H9 (cell line): Measurements from ENCODE around the gene NCBP1. TPM values are rescaled to one million over a fixed set of nuclear protein-coding genes. Genes with fewer than 3 reads are reported as not detected.

Source experiments
- DNase-seq: peaks from one replicate; pipeline ENCODE4 v3.0.0-alpha.2; 2017
- H2AFZ ChIP-seq: one replicate; pipeline ENCODE4 v1.6.1; 2013; ENCODE audit warnings: mild to moderate bottlenecking, low read length, control low read depth, moderate library complexity
- H2AK5ac ChIP-seq: 2 replicates; pipeline ENCODE4 v1.6.1; 2013; ENCODE audit warnings: low read length, control low read depth, mixed read lengths; ENCODE audit not compliant: insufficient read length
- H2BK120ac ChIP-seq: one replicate; pipeline ENCODE4 v1.6.1; 2013; ENCODE audit warnings: low read depth, mild to moderate bottlenecking, low read length, control low read depth, inconsistent platforms; ENCODE audit not compliant: poor library complexity, severe bottlenecking
- H2BK12ac ChIP-seq: 2 replicates; pipeline ENCODE4 v1.6.1; 2013; ENCODE audit warnings: low read length, control low read depth, mixed read lengths, low read depth; ENCODE audit not compliant: insufficient read length
- H2BK15ac ChIP-seq: 2 replicates; pipeline ENCODE4 v1.6.1; 2013; ENCODE audit warnings: low read depth, low read length, control low read depth
- H2BK20ac ChIP-seq: one replicate; pipeline ENCODE4 v1.6.1; 2013; ENCODE audit warnings: low read depth, mild to moderate bottlenecking, low read length, control low read depth, inconsistent platforms; ENCODE audit not compliant: poor library complexity, severe bottlenecking
- H2BK5ac ChIP-seq: 2 replicates; pipeline ENCODE4 v1.6.1; 2013; ENCODE audit warnings: low read length, control low read depth, mixed read lengths; ENCODE audit not compliant: insufficient read length
- H3K14ac ChIP-seq: 2 replicates; pipeline ENCODE4 v1.6.1; 2013; ENCODE audit warnings: low read length, control low read depth; ENCODE audit not compliant: insufficient read depth
- H3K18ac ChIP-seq: 2 replicates; pipeline ENCODE4 v1.6.1; 2013; ENCODE audit warnings: low read depth, mild to moderate bottlenecking, mixed read lengths, low read length, control low read depth; ENCODE audit not compliant: insufficient read length
- H3K23ac ChIP-seq: 2 replicates; pipeline ENCODE4 v1.6.1; 2013; ENCODE audit warnings: low read length, control low read depth, mixed read lengths, low read depth; ENCODE audit not compliant: insufficient read length
- H3K23me2 ChIP-seq: 2 replicates; pipeline ENCODE4 v1.6.1; 2013; ENCODE audit warnings: low read depth, mild to moderate bottlenecking, mixed read lengths, low read length, control low read depth; ENCODE audit not compliant: insufficient read length, poor library complexity, severe bottlenecking
- H3K27ac ChIP-seq: 2 replicates; pipeline ENCODE4 v1.5.1; 2013; ENCODE audit warnings: low read length, control low read depth, mixed read lengths, low read depth; ENCODE audit not compliant: insufficient read length
- H3K27me3 ChIP-seq: 2 replicates; pipeline ENCODE4 v1.6.1; 2013; ENCODE audit warnings: low read length, control low read depth, inconsistent platforms; ENCODE audit not compliant: insufficient read depth
- H3K4ac ChIP-seq: 2 replicates; pipeline ENCODE4 v1.6.1; 2013; ENCODE audit warnings: low read depth, mild to moderate bottlenecking, control low read depth, inconsistent platforms, low read length, moderate library complexity
- H3K4me1 ChIP-seq: 2 replicates; pipeline ENCODE4 v1.6.1; 2013; ENCODE audit warnings: low read length, control low read depth, inconsistent platforms; ENCODE audit not compliant: insufficient read depth
- H3K4me2 ChIP-seq: 2 replicates; pipeline ENCODE4 v1.6.1; 2013; ENCODE audit warnings: low read length, control low read depth, mixed read lengths; ENCODE audit not compliant: insufficient read length, insufficient read depth
- H3K56ac ChIP-seq: 2 replicates; pipeline ENCODE4 v1.6.1; 2013; ENCODE audit warnings: low read depth, mild to moderate bottlenecking, mixed read lengths, low read length, control low read depth; ENCODE audit not compliant: insufficient read length
- H3K79me1 ChIP-seq: 2 replicates; pipeline ENCODE4 v1.6.1; 2013; ENCODE audit warnings: low read depth, mild to moderate bottlenecking, moderate library complexity, low read length, control low read depth, inconsistent platforms; ENCODE audit not compliant: insufficient read depth, poor library complexity, severe bottlenecking
- H3K79me2 ChIP-seq: 2 replicates; pipeline ENCODE4 v1.6.1; 2013; ENCODE audit warnings: low read length, control low read depth, inconsistent platforms; ENCODE audit not compliant: insufficient read depth
- H3K9ac ChIP-seq: 2 replicates; pipeline ENCODE4 v1.6.1; 2013; ENCODE audit warnings: low read length, control low read depth, mixed read lengths; ENCODE audit not compliant: insufficient read length; ENCODE audit errors: extremely low read depth
- H3K9me3 ChIP-seq: one replicate; pipeline ENCODE4 v1.6.1; 2013; ENCODE audit warnings: low read depth, low read length, inconsistent platforms; ENCODE audit not compliant: control insufficient read depth
- H3T11ph ChIP-seq: one replicate; pipeline ENCODE4 v1.6.1; 2013; ENCODE audit warnings: mild to moderate bottlenecking, low read length, control low read depth, inconsistent platforms
- H4K20me1 ChIP-seq: one replicate; pipeline ENCODE4 v1.6.1; 2013; ENCODE audit not compliant: control insufficient read depth, insufficient read length, insufficient read depth
- H4K5ac ChIP-seq: 2 replicates; pipeline ENCODE4 v1.6.1; 2013; ENCODE audit warnings: low read depth, mild to moderate bottlenecking, mixed read lengths, low read length, control low read depth; ENCODE audit not compliant: insufficient read length
- H4K8ac ChIP-seq: replicated peaks from 2 replicates; pipeline ENCODE4 v1.6.1; 2013; ENCODE audit warnings: low read length, control low read depth, mixed read lengths, low read depth; ENCODE audit not compliant: insufficient read length
- H4K91ac ChIP-seq: 2 replicates; pipeline ENCODE4 v1.6.1; 2013; ENCODE audit warnings: low read depth, mild to moderate bottlenecking, moderate library complexity, mixed read lengths, low read length, control low read depth; ENCODE audit not compliant: insufficient read length
- H3K27ac Mint-ChIP-seq, 3 experiments: 2 replicates in 2 of 3; 3 replicates in 1 of 3; pipeline ENCODE4 v1.8.0; 2020 to 2021; ENCODE audit warnings: mixed read lengths in 3 of 3, mild to moderate bottlenecking in 1 of 3, moderate library complexity in 1 of 3
- H3K27me3 Mint-ChIP-seq: 2 replicates; pipeline ENCODE4 v1.8.0; 2021; ENCODE audit warnings: low read depth, mild to moderate bottlenecking, moderate library complexity, mixed read lengths
- H3K36me3 Mint-ChIP-seq, 3 experiments: 2 replicates in 2 of 3; 3 replicates in 1 of 3; pipeline ENCODE4 v1.8.0; 2020 to 2021; ENCODE audit warnings: low read depth in 3 of 3, mixed read lengths in 3 of 3; ENCODE audit not compliant: insufficient read depth in 1 of 3
- H3K4me1 Mint-ChIP-seq, 2 experiments: 2 replicates each; pipeline ENCODE4 v1.8.0; 2020; ENCODE audit warnings: mixed read lengths in 2 of 2
- H3K4me3 Mint-ChIP-seq, 2 experiments: 2 replicates in 1 of 2; 3 replicates in 1 of 2; pipeline ENCODE4 v1.8.0; 2020 to 2021; ENCODE audit warnings: mild to moderate bottlenecking in 2 of 2, mixed read lengths in 2 of 2, moderate library complexity in 1 of 2
- H3K9me3 Mint-ChIP-seq, 2 experiments: 2 replicates in 1 of 2; 3 replicates in 1 of 2; pipeline ENCODE4 v1.8.0; 2020; ENCODE audit warnings: mild to moderate bottlenecking in 2 of 2, mixed read lengths in 2 of 2, moderate library complexity in 1 of 2
- WGBS: extraction: QIAGEN DNeasy Blood & Tissue Kit; methylation state at CpG from one replicate; pipeline ENCODE4 v1.1.7; 2013; ENCODE audit warnings: missing lambda C conversion rate, low lambda C conversion rate, mixed read lengths; ENCODE audit not compliant: insufficient read length; ENCODE audit errors: extremely low coverage; 5-methylcytosine and 5-hydroxymethylcytosine counted together
- total RNA-seq: library from RNA; stranded (reverse); gene quantifications from 2 replicates; pipeline ENCODE4 v1.2.1, GENCODE V29; 2021
- TF ChIP-seq, protein P1 (sequence below): fragments of 200-600 bp; sonication (generic); conservative IDR thresholded peaks from 3 replicates; pipeline ENCODE4 v1.8.0; 2021; ENCODE audit warnings: antibody characterized with exemption, mild to moderate bottlenecking

NCBP1 gene
- total RNA-seq, 1 experiment from 2014 or later = 55.7 TPM

DNA sequence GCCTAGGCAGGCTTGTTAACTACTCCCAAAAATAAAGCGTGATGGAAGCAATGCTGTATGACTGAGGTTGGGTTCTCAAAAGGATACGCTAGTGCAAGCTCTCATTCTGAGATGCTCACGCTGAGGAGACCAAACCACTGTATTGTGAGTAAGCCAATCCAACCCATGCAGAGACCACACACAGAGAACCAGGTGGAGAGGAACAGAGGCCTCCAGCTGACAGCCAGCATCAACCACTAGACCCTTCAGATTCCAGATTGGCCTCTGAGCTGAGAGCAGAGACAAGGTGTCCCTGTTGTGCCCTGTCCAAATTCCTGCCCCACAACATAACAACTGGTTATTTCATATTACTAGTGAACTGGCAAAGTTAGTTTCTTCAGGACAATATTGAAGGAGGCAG, 5.0 kb upstream of the NCBP1 start:
- no peak overlapping the region for H2BK20ac ChIP-seq
- H2AK5ac ChIP-seq = no peak overlapping the region
- TF ChIP-seq, protein P1, sequence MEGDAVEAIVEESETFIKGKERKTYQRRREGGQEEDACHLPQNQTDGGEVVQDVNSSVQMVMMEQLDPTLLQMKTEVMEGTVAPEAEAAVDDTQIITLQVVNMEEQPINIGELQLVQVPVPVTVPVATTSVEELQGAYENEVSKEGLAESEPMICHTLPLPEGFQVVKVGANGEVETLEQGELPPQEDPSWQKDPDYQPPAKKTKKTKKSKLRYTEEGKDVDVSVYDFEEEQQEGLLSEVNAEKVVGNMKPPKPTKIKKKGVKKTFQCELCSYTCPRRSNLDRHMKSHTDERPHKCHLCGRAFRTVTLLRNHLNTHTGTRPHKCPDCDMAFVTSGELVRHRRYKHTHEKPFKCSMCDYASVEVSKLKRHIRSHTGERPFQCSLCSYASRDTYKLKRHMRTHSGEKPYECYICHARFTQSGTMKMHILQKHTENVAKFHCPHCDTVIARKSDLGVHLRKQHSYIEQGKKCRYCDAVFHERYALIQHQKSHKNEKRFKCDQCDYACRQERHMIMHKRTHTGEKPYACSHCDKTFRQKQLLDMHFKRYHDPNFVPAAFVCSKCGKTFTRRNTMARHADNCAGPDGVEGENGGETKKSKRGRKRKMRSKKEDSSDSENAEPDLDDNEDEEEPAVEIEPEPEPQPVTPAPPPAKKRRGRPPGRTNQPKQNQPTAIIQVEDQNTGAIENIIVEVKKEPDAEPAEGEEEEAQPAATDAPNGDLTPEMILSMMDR = no peak
- H2BK12ac ChIP-seq = no peak overlapping the region
- no peak overlapping the region for H2BK5ac ChIP-seq
- H3K56ac ChIP-seq = no peak overlapping the region
- no peaks in the 10 kb centered on the region for H3K9me3 ChIP-seq
- no peak overlapping the region for H3K18ac ChIP-seq
- peaks cover 14% of the 10 kb centered on the region; the same call in 1 of the 2 replicates for H3K79me2 ChIP-seq
- no peak overlapping the region for H3T11ph ChIP-seq
- H3K23me2 ChIP-seq = peaks cover 6% of the 10 kb centered on the region
- H3K27me3 ChIP-seq = no peaks in the 10 kb centered on the region
- no peak overlapping the region for H3K23ac ChIP-seq
- no peak overlapping the region for H3K14ac ChIP-seq
- no peak overlapping the region for H2BK15ac ChIP-seq
- H3K79me1 ChIP-seq = peaks cover 8% of the 10 kb centered on the region
- no peaks in the 10 kb centered on the region for H3K27me3 Mint-ChIP-seq
- no peak overlapping the region for H4K5ac ChIP-seq
- H3K4me1 Mint-ChIP-seq = peaks cover 13 to 22% of the 10 kb centered on the region in 2 experiments
- no peak overlapping the region; a peak in 1 of 5 replicates for H3K4me3 Mint-ChIP-seq
- 0 out of 2 replicates have a peak, but pooled peaks cover 6% of the 10 kb centered on the region for H3K4me1 ChIP-seq
- H4K91ac ChIP-seq = no peak overlapping the region
- no peak overlapping the region for H4K8ac ChIP-seq
- H3K9ac ChIP-seq = no peak overlapping the region
- no peak overlapping the region for H3K4me2 ChIP-seq
- WGBS = no CpG with 5 or more reads among the region's 3 CpGs
- H4K20me1 ChIP-seq = no peaks in the 10 kb centered on the region
- H3K9me3 Mint-ChIP-seq = no peaks in the 10 kb centered on the region
- no peak overlapping the region for H3K4ac ChIP-seq
- peak overlapping the region; percentile 34 to 79 (median 48); a peak in 4 of 7 replicates for H3K27ac Mint-ChIP-seq
- no peak overlapping the region for H2BK120ac ChIP-seq
- no peak overlapping the region for H2AFZ ChIP-seq
- no peak for DNase-seq
- H3K27ac ChIP-seq = no peak overlapping the region
- H3K36me3 Mint-ChIP-seq = peaks cover 15 to 34% (median 22%) of the 10 kb centered on the region in 3 experiments
